ENCODE measurements around the gene PLCD3.
A peak's percentile ranks its signal among the peaks of the same experiment; 100 is the strongest.

Gene PLCD3

DNA sequence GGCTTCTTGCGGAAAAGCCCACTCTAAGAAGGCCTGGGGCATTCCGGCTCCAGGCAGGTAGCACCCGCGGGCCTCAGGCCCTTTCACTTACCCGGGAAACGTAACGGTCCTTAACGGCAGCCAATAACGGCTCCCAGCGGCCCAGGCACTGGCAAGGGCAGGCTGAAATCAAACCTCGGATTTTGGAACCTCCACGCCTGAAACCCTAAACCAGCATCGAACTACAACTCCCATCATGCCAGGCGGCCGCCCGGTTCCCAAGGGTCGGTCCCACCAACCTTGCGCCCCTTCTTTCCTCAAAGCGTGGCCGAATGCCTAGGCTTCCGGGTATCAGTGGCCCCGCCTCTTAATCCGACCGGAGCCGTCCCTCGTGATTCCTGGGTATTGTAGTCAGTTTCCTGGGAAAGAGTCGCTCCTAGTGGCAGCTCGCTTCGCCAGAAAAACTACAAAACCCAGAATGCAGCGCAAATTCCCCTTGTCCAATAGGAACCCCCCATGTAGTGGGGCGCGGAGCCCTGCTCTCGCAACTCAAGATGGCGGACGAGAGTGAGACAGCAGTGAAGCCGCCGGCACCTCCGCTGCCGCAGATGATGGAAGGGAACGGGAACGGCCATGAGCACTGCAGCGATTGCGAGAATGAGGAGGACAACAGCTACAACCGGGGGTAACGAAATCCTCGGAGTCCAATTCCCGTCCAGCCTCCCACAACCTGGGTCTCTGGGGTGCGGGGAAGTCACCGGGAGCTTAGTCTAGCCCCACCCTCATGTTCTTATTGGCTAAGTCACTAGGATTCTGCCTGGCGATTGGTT lies 71.3 kb downstream of the PLCD3 start, which contains the start of gene NMT1:
NMT1 (plus strand) TSS at position 521 of the 809 bp plus-strand sequence; CDS start at position 534, 13 bp downstream.
- Histone ChIP-seq H3K4me3 (peak within 1 kb of the TSS; percentile 71 to 84 (median 76)), H4K20me1 (peaks cover 27 to 42% (median 37%) of the 10 kb centered on the region in 11 experiments; a peak in 21 of 22 replicates), H3K36me3 (peaks cover 0 to 21% (median 13%) of the 10 kb centered on the region in 11 experiments; a peak in 15 of 22 replicates), H3K4me2 (peak within 1 kb of the TSS; percentile 81 to 98 (median 96)), H3K9me3 (replicated peaks in 1 of 11) (no peaks in the 10 kb centered on the region), H3K4me1 (peaks cover 47 to 65% (median 57%) of the 10 kb centered on the region in 10 experiments), H3K27me3 (no peaks in the 10 kb centered on the region), H3K27ac (peak within 1 kb of the TSS; percentile 78 to 98 (median 95)), H3K9ac (peak within 1 kb of the TSS; percentile 89 to 98 (median 94))
- no peak for TF ChIP-seq Cebpa-rat (IDR thresholded peaks at IDR 0.05)

DNA sequence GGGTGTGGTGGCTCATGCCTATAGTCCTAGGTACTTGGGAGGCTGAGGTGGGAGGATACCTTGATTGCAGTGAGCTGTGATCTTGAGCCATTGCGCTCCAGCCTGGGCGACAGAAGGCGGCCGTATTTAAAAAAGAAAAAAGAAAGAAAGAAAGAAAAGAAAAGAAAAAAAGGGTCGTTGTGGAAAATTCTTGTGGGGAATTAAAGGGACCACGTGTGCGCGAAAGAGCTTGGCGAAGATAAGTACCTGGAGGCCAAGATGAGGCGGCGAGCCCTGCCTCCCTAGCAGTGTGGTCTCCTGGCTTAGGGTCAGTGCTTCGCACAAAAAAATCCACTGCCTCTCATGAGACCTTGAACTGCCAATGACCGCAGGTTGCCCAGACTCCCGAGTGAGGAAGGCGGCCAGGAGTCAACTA lies 71.9 kb downstream of the PLCD3 start:
- Histone ChIP-seq H3K9ac (peak overlapping the region; percentile 89 to 98 (median 94)), H4K20me1 (peaks cover 21 to 36% (median 31%) of the 10 kb centered on the region in 11 experiments; a peak in 21 of 22 replicates), H3K4me2 (peak overlapping the region; percentile 71 to 97 (median 89)), H3K36me3 (peaks cover 0 to 18% (median 13%) of the 10 kb centered on the region in 11 experiments; a peak in 11 of 22 replicates), H3K27ac (peak overlapping the region; percentile 72 to 98 (median 95)), H3K4me3 (peak overlapping the region; percentile 71 to 84 (median 76)), H3K4me1 (peaks cover 47 to 58% (median 54%) of the 10 kb centered on the region in 10 experiments), H3K27me3 (no peaks in the 10 kb centered on the region), H3K9me3 (replicated peaks in 1 of 11) (no peaks in the 10 kb centered on the region)
- no peak for TF ChIP-seq Cebpa-rat (IDR thresholded peaks at IDR 0.05)
